Measurements from ENCODE around the gene LRRC3.
"Not testable (repeated sequence)": the region's sequence is repeated elsewhere in the genome, so short reads cannot be mapped to it uniquely, and the experiment has no call there.

GRCh38 chr21:44503006-44503889, 47.9 kb downstream of the LRRC3 start:
- TF ChIP-seq EZH2phosphoT487, CTCF (IDR thresholded peaks at IDR 0.05): not testable (repeated sequence)

All from neural progenitor cell (in vitro differentiated cells).